IMR-90 (cell line): ENCODE measurements around the gene GSG1L. TPM values are rescaled to one million over a fixed set of nuclear protein-coding genes. Genes with fewer than 3 reads are reported as not detected.

Source experiments
- ATAC-seq: fragments of 200-7000 bp; cut with Tn5 transposase; 2 replicates; pipeline ENCODE4 v1.9.1; 2020; ENCODE audit warnings: low read depth, mild to moderate bottlenecking, moderate library complexity
- BruUV-seq: library from RNA; stranded (reverse); fragments of 400-500 nt; replicated peaks from 2 replicates; lab custom pipeline; 2021; lab: Mats Ljungman, UMichigan
- CTCF ChIA-PET: fragments of 300-600 bp; formaldehyde crosslinking; extraction: SDS; loops from one replicate; lab custom pipeline; 2021; ENCODE audit warnings: antibody characterized with exemption; lab: Yijun Ruan, JAX
- POLR2A ChIA-PET: fragments of 300-600 bp; sonication (Branson Sonifier 250); formaldehyde crosslinking; loops from one replicate; lab custom pipeline; 2022; ENCODE audit warnings: antibody characterized with exemption; ENCODE audit not compliant: unreplicated experiment; lab: Charles Lee
- DNase-seq: peaks from one replicate; pipeline ENCODE4 v3.0.0; 2013
- H2AFZ ChIP-seq: replicated peaks from 2 replicates; pipeline ENCODE3; 2013; ENCODE audit warnings: low read length, mild to moderate bottlenecking; ENCODE audit not compliant: poor library complexity
- H2AK5ac ChIP-seq: 2 replicates; pipeline ENCODE4 v1.6.1; 2013; ENCODE audit warnings: low read depth, low read length, inconsistent platforms
- H2AK9ac ChIP-seq: replicated peaks from 2 replicates; pipeline ENCODE3; 2013; ENCODE audit warnings: mild to moderate bottlenecking, low read depth, low read length, moderate library complexity; ENCODE audit not compliant: poor library complexity
- H2BK120ac ChIP-seq: 2 replicates; pipeline ENCODE4 v1.6.1; 2013; ENCODE audit warnings: low read depth, low read length, inconsistent platforms
- H2BK15ac ChIP-seq: 3 replicates; pipeline ENCODE4 v1.6.1; 2013; ENCODE audit warnings: low read depth, low read length, inconsistent platforms
- H2BK20ac ChIP-seq: 2 replicates; pipeline ENCODE4 v1.6.1; 2013; ENCODE audit warnings: low read depth, mild to moderate bottlenecking, inconsistent platforms, low read length, moderate library complexity
- H2BK5ac ChIP-seq: 2 replicates; pipeline ENCODE4 v1.6.1; 2013; ENCODE audit warnings: mild to moderate bottlenecking, low read depth, low read length, inconsistent platforms; ENCODE audit not compliant: poor library complexity, severe bottlenecking
- H3K14ac ChIP-seq: replicated peaks from 2 replicates; pipeline ENCODE4 v1.6.1; 2013; ENCODE audit warnings: low read depth, low read length, inconsistent platforms
- H3K18ac ChIP-seq: 2 replicates; pipeline ENCODE4 v1.6.1; 2013; ENCODE audit warnings: low read depth, low read length, control low read depth
- H3K23ac ChIP-seq: 2 replicates; pipeline ENCODE4 v1.6.1; 2013; ENCODE audit warnings: low read depth, low read length, inconsistent platforms
- H3K27ac ChIP-seq: 2 replicates; pipeline ENCODE4 v1.5.1; 2013; ENCODE audit warnings: mild to moderate bottlenecking, control low read depth, low read length; ENCODE audit not compliant: insufficient read depth
- H3K27me3 ChIP-seq: 2 replicates; pipeline ENCODE4 v1.6.1; 2013; ENCODE audit warnings: low read length; ENCODE audit not compliant: control insufficient read depth, insufficient read depth
- H3K36me3 ChIP-seq: 2 replicates; pipeline ENCODE4 v1.6.1; 2013; ENCODE audit warnings: low read length, mixed read lengths; ENCODE audit not compliant: control insufficient read depth, insufficient read depth
- H3K4ac ChIP-seq: 2 replicates; pipeline ENCODE4 v1.6.1; 2013; ENCODE audit warnings: low read depth, low read length, inconsistent platforms
- H3K4me1 ChIP-seq: 2 replicates; pipeline ENCODE4 v1.6.1; 2013; ENCODE audit warnings: low read length, mixed read lengths; ENCODE audit not compliant: control insufficient read depth, insufficient read depth
- H3K4me2 ChIP-seq: 2 replicates; pipeline ENCODE4 v1.6.1; 2013; ENCODE audit warnings: low read depth, mild to moderate bottlenecking, control low read depth, low read length, moderate library complexity
- H3K4me3 ChIP-seq: 2 replicates; pipeline ENCODE4 v1.5.1; 2013; ENCODE audit warnings: low read depth, mild to moderate bottlenecking, control low read depth, low read length, moderate library complexity; ENCODE audit not compliant: insufficient read depth
- H3K56ac ChIP-seq: 2 replicates; pipeline ENCODE4 v1.6.1; 2013; ENCODE audit warnings: low read length, inconsistent platforms; ENCODE audit not compliant: insufficient read depth; ENCODE audit errors: extremely low read depth
- H3K79me1 ChIP-seq, 2 experiments: 2 replicates each; pipeline ENCODE4 v1.6.1; 2013; ENCODE audit warnings: low read length in 2 of 2, inconsistent platforms in 1 of 2, low read depth in 1 of 2
- H3K9ac ChIP-seq: 2 replicates; pipeline ENCODE4 v1.6.1; 2013; ENCODE audit warnings: low read depth, low read length, control low read depth
- H3K9me1 ChIP-seq: 2 replicates; pipeline ENCODE4 v1.6.1; 2013; ENCODE audit warnings: low read length, inconsistent platforms; ENCODE audit not compliant: insufficient read depth
- H3K9me3 ChIP-seq: 2 replicates; pipeline ENCODE4 v1.6.1; 2013; ENCODE audit warnings: low read length; ENCODE audit not compliant: control insufficient read depth, insufficient read depth
- H4K20me1 ChIP-seq: 2 replicates; pipeline ENCODE4 v1.6.1; 2013; ENCODE audit warnings: low read length, inconsistent platforms; ENCODE audit not compliant: insufficient read depth
- H4K5ac ChIP-seq: 2 replicates; pipeline ENCODE4 v1.6.1; 2013; ENCODE audit warnings: mild to moderate bottlenecking, low read depth, low read length, control low read depth
- H4K8ac ChIP-seq, 2 experiments: 2 replicates each; pipeline ENCODE4 v1.6.1; 2013; ENCODE audit warnings: low read depth in 2 of 2, low read length in 2 of 2, control low read depth in 1 of 2, inconsistent platforms in 1 of 2
- H4K91ac ChIP-seq: 2 replicates; pipeline ENCODE4 v1.6.1; 2013; ENCODE audit warnings: low read depth, low read length, inconsistent platforms; ENCODE audit not compliant: insufficient read depth
- BHLHE40 ChIP-seq: fragments of 150-350 bp; IDR thresholded peaks from 2 replicates; pipeline ENCODE4 v1.6.1; 2016; ENCODE audit warnings: mild to moderate bottlenecking, low read depth, low read length
- CEBPB ChIP-seq: IDR thresholded peaks from 2 replicates; pipeline ENCODE4 v1.6.1; 2012; ENCODE audit warnings: low read depth, low read length, improper control_type of control experiment
- CHD1 ChIP-seq: IDR thresholded peaks from 2 replicates; pipeline ENCODE4 v1.6.1; 2012; ENCODE audit warnings: low read depth, low read length, improper control_type of control experiment
- CTCF ChIP-seq: conservative IDR thresholded peaks from 2 replicates; pipeline ENCODE4 v1.5.1; 2012; ENCODE audit warnings: mild to moderate bottlenecking, low read depth, low read length, improper control_type of control experiment
- FOS ChIP-seq: fragments of 150-350 bp; IDR thresholded peaks from 2 replicates; pipeline ENCODE4 v1.6.1; 2016; ENCODE audit warnings: low read depth, low read length
- MAFK ChIP-seq: IDR thresholded peaks from 2 replicates; pipeline ENCODE4 v1.6.1; 2012; ENCODE audit warnings: low read depth, low read length, improper control_type of control experiment
- MAZ ChIP-seq: IDR thresholded peaks from 2 replicates; pipeline ENCODE4 v1.6.1; 2012; ENCODE audit warnings: low read depth, mild to moderate bottlenecking, low read length, improper control_type of control experiment, moderate library complexity, borderline replicate concordance
- MXI1 ChIP-seq: IDR thresholded peaks from 2 replicates; pipeline ENCODE4 v1.6.1; 2012; ENCODE audit warnings: low read depth, mild to moderate bottlenecking, low read length, moderate library complexity, borderline replicate concordance
- NFE2L2 ChIP-seq: fragments of 150-350 bp; IDR thresholded peaks from 2 replicates; pipeline ENCODE4 v1.6.1; 2016; ENCODE audit warnings: low read depth, mild to moderate bottlenecking, low read length
- RCOR1 ChIP-seq: IDR thresholded peaks from 2 replicates; pipeline ENCODE4 v1.6.1; 2012; ENCODE audit warnings: mild to moderate bottlenecking, low read length, improper control_type of control experiment; ENCODE audit not compliant: insufficient replicate concordance
- RFX5 ChIP-seq: IDR thresholded peaks from 2 replicates; pipeline ENCODE4 v1.8.0; 2012; ENCODE audit warnings: low read depth, mild to moderate bottlenecking, low read length, moderate library complexity
- SMC3 ChIP-seq: fragments of 150-350 bp; IDR thresholded peaks from 2 replicates; pipeline ENCODE4 v1.6.1; 2016; ENCODE audit warnings: low read depth, mild to moderate bottlenecking, antibody characterized with exemption, low read length, moderate library complexity
- WGBS, 2 experiments: methylation state at CpG; one replicate each; pipeline versions ENCODE4 v1.1.5 to v1.1.7; 2013; ENCODE audit warnings: missing lambda C conversion rate in 2 of 2; ENCODE audit not compliant: insufficient read length in 1 of 2; ENCODE audit errors: extremely low coverage in 2 of 2; 5-methylcytosine and 5-hydroxymethylcytosine counted together
- dilution Hi-C: fragments of 300-500 bp; cut with HindIII; formaldehyde crosslinking; loops from one replicate; pipeline ENCODE4 v1.14.3; 2018; ENCODE audit warnings: low sequenced_read_pairs; ENCODE audit not compliant: unreplicated experiment
- in situ Hi-C: fragments of 300-500 bp; cut with MboI; formaldehyde crosslinking; loops from 3 replicates; pipeline ENCODE4 v1.14.3; 2019; ENCODE audit warnings: low sequenced_read_pairs, inconsistent platforms, mixed read lengths
- intact Hi-C: fragments of 100-400 bp; cut with micrococcal nuclease; formaldehyde crosslinking; loops from 2 replicates; pipeline ENCODE4 v1.10.0; 2022
- polyA plus RNA-seq, 3 experiments: library from polyadenylated mRNA; depleted of rRNA; stranded (reverse); fragments of >200 nt; gene quantifications; 2 replicates each; pipeline ENCODE4 v1.2.3, GENCODE V29; 2012; ENCODE audit warnings: low replicate concordance in 1 of 3
- total RNA-seq: library from RNA; depleted of rRNA; stranded (reverse); fragments of >200 nt; gene quantifications from 2 replicates; pipeline ENCODE4 v1.2.3, GENCODE V29; 2012
- TF ChIP-seq, protein P1 (sequence below): fragments of 150-350 bp; IDR thresholded peaks from 2 replicates; pipeline ENCODE4 v1.6.1; 2017; ENCODE audit warnings: mild to moderate bottlenecking, antibody characterized with exemption, low read length, low read depth
- TF ChIP-seq, protein P2 (sequence below): fragments of 150-350 bp; IDR thresholded peaks from 2 replicates; pipeline ENCODE4 v1.6.1; 2016; ENCODE audit warnings: low read depth, mild to moderate bottlenecking, low read length, moderate library complexity, borderline replicate concordance

Gene GSG1L
- total and polyA plus RNA-seq, 2 of the 4 experiments (the other 2 are of a cell fraction): not detected

GRCh38 chr16:27801289-27801945 is 262.1 kb downstream of the GSG1L start:
- Histone ChIP-seq H3K23ac (no peak overlapping the region), H2BK120ac (no peak overlapping the region), H2BK15ac (no peak overlapping the region), H3K14ac (no peak overlapping the region), H4K5ac (no peak overlapping the region), H3K9me3 (no peaks in the 10 kb centered on the region), H3K36me3 (no peaks in the 10 kb centered on the region), H3K4ac (no peak overlapping the region), H3K18ac (no peak overlapping the region), H2AK5ac (no peak overlapping the region), H2AFZ (no peak overlapping the region), H4K8ac (no peak overlapping the region), H2BK20ac (no peak overlapping the region), H3K9me1 (no peaks in the 10 kb centered on the region), H2AK9ac (no peak overlapping the region), H2BK5ac (no peak overlapping the region), H3K27me3 (peaks cover 32% of the 10 kb centered on the region), H3K4me2 (no peak overlapping the region), H3K4me1 (no peaks in the 10 kb centered on the region), H3K9ac (no peak overlapping the region), H3K4me3 (no peak overlapping the region), H3K79me1 (no peaks in the 10 kb centered on the region), H3K56ac (no peak overlapping the region), H4K91ac (no peak overlapping the region), H3K27ac (no peak overlapping the region), H4K20me1 (no peaks in the 10 kb centered on the region)
- no TSS peak for BruUV-seq
- DNase-seq (no peak), ATAC-seq (no peak)
- CTCF ChIA-PET: no interaction called here
- dilution Hi-C loops: no loop called here
- WGBS, 2 experiments: 66% methylated on average over 5 of the region's 18 CpGs; no CpG with 5 or more reads in 1 of the 2 experiments
- TF ChIP-seq MXI1 (no peak), SMC3 (no peak), CHD1 (no peak), CEBPB (no peak), CTCF (no peak), NFE2L2 (no peak), MAFK (no peak), RFX5 (no peak), BHLHE40 (no peak), MAZ (no peak), RCOR1 (no peak), FOS (no peak)
- TF ChIP-seq, protein P1, sequence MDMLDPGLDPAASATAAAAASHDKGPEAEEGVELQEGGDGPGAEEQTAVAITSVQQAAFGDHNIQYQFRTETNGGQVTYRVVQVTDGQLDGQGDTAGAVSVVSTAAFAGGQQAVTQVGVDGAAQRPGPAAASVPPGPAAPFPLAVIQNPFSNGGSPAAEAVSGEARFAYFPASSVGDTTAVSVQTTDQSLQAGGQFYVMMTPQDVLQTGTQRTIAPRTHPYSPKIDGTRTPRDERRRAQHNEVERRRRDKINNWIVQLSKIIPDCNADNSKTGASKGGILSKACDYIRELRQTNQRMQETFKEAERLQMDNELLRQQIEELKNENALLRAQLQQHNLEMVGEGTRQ: no peak
- TF ChIP-seq, protein P2, sequence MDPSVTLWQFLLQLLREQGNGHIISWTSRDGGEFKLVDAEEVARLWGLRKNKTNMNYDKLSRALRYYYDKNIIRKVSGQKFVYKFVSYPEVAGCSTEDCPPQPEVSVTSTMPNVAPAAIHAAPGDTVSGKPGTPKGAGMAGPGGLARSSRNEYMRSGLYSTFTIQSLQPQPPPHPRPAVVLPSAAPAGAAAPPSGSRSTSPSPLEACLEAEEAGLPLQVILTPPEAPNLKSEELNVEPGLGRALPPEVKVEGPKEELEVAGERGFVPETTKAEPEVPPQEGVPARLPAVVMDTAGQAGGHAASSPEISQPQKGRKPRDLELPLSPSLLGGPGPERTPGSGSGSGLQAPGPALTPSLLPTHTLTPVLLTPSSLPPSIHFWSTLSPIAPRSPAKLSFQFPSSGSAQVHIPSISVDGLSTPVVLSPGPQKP: no peak
- in situ Hi-C loops: no loop called here
- POLR2A ChIA-PET: no interaction called here
- intact Hi-C loops: no loop called here
